ENCODE data around the gene SERP2. TPM values are rescaled to one million over a fixed set of nuclear protein-coding genes. Genes with fewer than 3 reads are reported as not detected.
A peak's percentile ranks its signal among the peaks of the same experiment; 100 is the strongest.

The SERP2 gene
- total RNA-seq, 4 donors from 2014 or later = 0.27 to 1.8 TPM; not detected in 2

GRCh38 chr13:44368599-44369368 lies 4.8 kb upstream of the SERP2 start:
- intact Hi-C loops (cut with DNase I; ENCODE audit: low total_unique reads) = no loop called here
- DNase-seq (ENCODE audit: low spot score in 2 of 2) = no peak
- TF ChIP-seq POLR2A (IDR thresholded peaks at IDR 0.05) = no peak
- TF ChIP-seq, protein P1, sequence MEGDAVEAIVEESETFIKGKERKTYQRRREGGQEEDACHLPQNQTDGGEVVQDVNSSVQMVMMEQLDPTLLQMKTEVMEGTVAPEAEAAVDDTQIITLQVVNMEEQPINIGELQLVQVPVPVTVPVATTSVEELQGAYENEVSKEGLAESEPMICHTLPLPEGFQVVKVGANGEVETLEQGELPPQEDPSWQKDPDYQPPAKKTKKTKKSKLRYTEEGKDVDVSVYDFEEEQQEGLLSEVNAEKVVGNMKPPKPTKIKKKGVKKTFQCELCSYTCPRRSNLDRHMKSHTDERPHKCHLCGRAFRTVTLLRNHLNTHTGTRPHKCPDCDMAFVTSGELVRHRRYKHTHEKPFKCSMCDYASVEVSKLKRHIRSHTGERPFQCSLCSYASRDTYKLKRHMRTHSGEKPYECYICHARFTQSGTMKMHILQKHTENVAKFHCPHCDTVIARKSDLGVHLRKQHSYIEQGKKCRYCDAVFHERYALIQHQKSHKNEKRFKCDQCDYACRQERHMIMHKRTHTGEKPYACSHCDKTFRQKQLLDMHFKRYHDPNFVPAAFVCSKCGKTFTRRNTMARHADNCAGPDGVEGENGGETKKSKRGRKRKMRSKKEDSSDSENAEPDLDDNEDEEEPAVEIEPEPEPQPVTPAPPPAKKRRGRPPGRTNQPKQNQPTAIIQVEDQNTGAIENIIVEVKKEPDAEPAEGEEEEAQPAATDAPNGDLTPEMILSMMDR (IDR thresholded peaks at IDR 0.05) = no peak
- H3K4me3 ChIP-seq (ENCODE audit: low read depth, poor library complexity, severe bottlenecking) = no peak overlapping the region
- WGBS, 2 donors = 58 to 69% methylated on average over 5 of the region's 5 CpGs

GRCh38 chr13:44371421-44371820 lies 2.2 kb upstream of the SERP2 start:
- WGBS, 2 donors = 81 to 90% methylated on average over 3 of the region's 3 CpGs
- intact Hi-C loops (cut with DNase I; ENCODE audit: low total_unique reads) = no loop called here
- DNase-seq (ENCODE audit: low spot score in 2 of 2) = no peak
- TF ChIP-seq POLR2A (IDR thresholded peaks at IDR 0.05) = no peak
- TF ChIP-seq, protein P1 (IDR thresholded peaks at IDR 0.05) = no peak
- no peak overlapping the region for H3K4me3 ChIP-seq (ENCODE audit: low read depth, poor library complexity, severe bottlenecking)

- intact Hi-C loops (cut with DNase I; ENCODE audit: low total_unique reads) = no loop called here
- WGBS, 2 donors = 40 to 74% methylated on average over 13 to 24 of the region's 29 CpGs
- DNase-seq (ENCODE audit: low spot score in 2 of 2) = no peak
- TF ChIP-seq POLR2A (IDR thresholded peaks at IDR 0.05) = no peak
- TF ChIP-seq, protein P1 (IDR thresholded peaks at IDR 0.05) = no peak
- peak overlapping the region; percentile 28 for H3K4me3 ChIP-seq (ENCODE audit: low read depth, poor library complexity, severe bottlenecking)
Measured at GRCh38 chr13:44373247-44373600, 400 bp upstream of the SERP2 start.

DNA sequence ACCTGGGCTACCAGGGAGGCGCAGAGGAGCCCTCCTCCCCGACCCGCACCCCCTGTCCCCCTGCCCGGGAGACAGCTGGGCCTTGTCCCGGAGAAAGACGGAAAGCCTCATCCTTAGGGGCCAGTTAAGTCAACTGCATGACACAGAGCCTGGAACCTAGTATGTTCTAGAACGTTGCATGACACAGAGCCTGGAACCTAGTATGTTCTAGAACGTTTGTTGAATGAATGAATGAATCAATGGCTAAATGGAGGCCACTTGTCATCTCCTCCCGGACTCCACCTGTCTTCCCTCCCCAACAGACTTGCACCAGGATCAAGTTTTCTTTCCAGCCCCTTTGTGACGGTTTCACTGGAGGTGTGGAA lies 706 bp downstream of the SERP2 start:
- TF ChIP-seq POLR2A (IDR thresholded peaks at IDR 0.05) = no peak
- TF ChIP-seq, protein P1 (IDR thresholded peaks at IDR 0.05) = no peak
- H3K4me3 ChIP-seq (ENCODE audit: low read depth, poor library complexity, severe bottlenecking) = no peak overlapping the region
- DNase-seq (ENCODE audit: low spot score in 2 of 2) = no peak
- intact Hi-C loops (cut with DNase I; ENCODE audit: low total_unique reads) = no loop called here
- WGBS, 2 donors = 45 to 75% methylated on average over 7 to 10 of the region's 10 CpGs

- intact Hi-C loops (cut with DNase I; ENCODE audit: low total_unique reads) = no loop called here
- no peak overlapping the region for H3K4me3 ChIP-seq (ENCODE audit: low read depth, poor library complexity, severe bottlenecking)
- DNase-seq (ENCODE audit: low spot score in 2 of 2) = no peak
- 65 to 72% methylated on average over 3 of the region's 3 CpGs for WGBS, 2 donors
- TF ChIP-seq, protein P1 (IDR thresholded peaks at IDR 0.05) = no peak
- no peak for TF ChIP-seq POLR2A (IDR thresholded peaks at IDR 0.05)
Measured at GRCh38 chr13:44378277-44378676, 4.7 kb downstream of the SERP2 start.

GRCh38 chr13:44379885-44380284 lies 6.3 kb downstream of the SERP2 start:
- no peak for DNase-seq (ENCODE audit: low spot score in 2 of 2)
- 87 to 100% methylated on average over 2 of the region's 2 CpGs for WGBS, 2 donors
- H3K4me3 ChIP-seq (ENCODE audit: low read depth, poor library complexity, severe bottlenecking) = no peak overlapping the region
- TF ChIP-seq POLR2A (IDR thresholded peaks at IDR 0.05) = no peak
- TF ChIP-seq, protein P1 (IDR thresholded peaks at IDR 0.05) = no peak
- intact Hi-C loops (cut with DNase I; ENCODE audit: low total_unique reads) = no loop called here
